GM19372 (cell line): ENCODE results near the gene ZDHHC9.
"Not testable (repeated sequence)": the region's sequence is repeated elsewhere in the genome, so short reads cannot be mapped to it uniquely, and the experiment has no call there.

Source experiments
- ATAC-seq: cut with Tn5 transposase; IDR thresholded peaks from one replicate; pipeline ENCODE4 v1.9.1; 2021; ENCODE audit warnings: mild to moderate bottlenecking, low read depth, moderate library complexity; ENCODE audit not compliant: unreplicated experiment

The ZDHHC9 gene

DNA sequence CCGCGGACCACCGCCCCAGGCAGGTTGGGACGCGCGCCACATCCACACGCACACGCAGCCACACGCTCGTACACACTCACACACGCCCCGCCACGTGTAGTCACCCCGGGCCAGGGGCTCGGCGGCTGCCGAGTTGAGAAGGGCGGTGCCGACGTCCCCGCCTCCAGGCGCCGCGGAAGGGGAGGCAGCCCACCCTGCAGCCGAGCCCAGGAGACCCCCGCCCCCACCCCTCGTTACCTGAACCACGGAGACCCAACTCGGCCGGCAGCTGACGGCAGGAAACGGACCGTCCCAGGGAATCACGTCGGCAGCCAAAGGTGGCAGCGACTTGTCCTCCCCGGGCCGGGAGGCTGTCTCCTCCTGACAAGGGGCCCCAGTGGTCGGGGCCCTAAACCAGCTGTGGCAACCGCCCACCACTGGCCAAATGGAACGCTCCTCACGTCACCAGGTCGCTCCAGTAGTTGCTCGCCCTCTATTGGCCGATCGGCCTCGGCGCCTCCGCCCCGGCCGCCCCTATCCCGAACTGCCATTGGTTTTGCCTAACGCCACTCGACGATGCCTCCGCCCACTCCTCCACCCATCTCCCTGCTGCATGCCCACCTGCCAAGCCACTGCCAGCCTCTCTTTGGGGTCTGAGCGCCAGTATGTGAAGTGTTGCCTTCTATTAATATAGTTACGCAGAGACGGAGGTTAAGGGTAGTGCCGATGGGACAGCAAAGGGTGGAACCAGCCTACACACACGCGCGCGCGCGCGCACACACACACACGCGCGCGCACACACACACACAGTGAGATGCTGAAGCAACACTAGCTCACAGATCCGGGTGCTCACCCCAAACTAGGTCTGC, at the start of gene ZDHHC9:
Gene ZDHHC9, minus strand, starts transcription at position 428 of the 848 bp plus-strand sequence. CDS start 1,941 bp downstream, outside the sequence.
- peak; percentile 98 for ATAC-seq

GRCh38 chrX:129877401-129877800, 33.7 kb upstream of the ZDHHC9 start:
- ATAC-seq, result no peak

- ATAC-seq, result no peak
Measured at GRCh38 chrX:129876771-129877305, 33.2 kb upstream of the ZDHHC9 start.

- ATAC-seq, result no peak
Measured at GRCh38 chrX:129875669-129876068, 32.0 kb upstream of the ZDHHC9 start.

- no peak for ATAC-seq
Measured at GRCh38 chrX:129872524-129872923, 28.8 kb upstream of the ZDHHC9 start.

- not testable (repeated sequence) for ATAC-seq
Measured at GRCh38 chrX:129866321-129866720, 22.6 kb upstream of the ZDHHC9 start.

DNA sequence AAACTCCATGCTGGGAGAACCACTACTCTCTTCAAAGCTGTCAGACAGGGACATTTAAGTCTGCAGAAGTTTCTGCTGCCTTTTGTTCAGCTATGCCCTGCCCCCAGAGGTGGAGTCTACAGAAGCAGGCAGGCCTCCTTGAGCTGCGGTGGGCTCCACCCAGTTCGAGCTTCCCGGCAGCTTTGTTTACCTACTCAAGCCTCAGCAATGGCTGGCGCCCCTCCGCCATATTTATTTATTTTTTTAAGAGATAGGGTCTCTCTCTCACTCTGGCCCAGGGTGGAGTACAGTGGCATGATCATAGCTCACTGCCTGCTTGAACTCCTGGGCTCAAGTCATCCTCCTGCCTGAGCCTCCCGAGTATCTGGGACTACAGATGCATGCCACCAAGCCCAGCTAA, 15.4 kb upstream of the ZDHHC9 start:
- not testable (repeated sequence) for ATAC-seq

- not testable (repeated sequence) for ATAC-seq
Measured at GRCh38 chrX:129851825-129852224, 8.1 kb upstream of the ZDHHC9 start.

DNA sequence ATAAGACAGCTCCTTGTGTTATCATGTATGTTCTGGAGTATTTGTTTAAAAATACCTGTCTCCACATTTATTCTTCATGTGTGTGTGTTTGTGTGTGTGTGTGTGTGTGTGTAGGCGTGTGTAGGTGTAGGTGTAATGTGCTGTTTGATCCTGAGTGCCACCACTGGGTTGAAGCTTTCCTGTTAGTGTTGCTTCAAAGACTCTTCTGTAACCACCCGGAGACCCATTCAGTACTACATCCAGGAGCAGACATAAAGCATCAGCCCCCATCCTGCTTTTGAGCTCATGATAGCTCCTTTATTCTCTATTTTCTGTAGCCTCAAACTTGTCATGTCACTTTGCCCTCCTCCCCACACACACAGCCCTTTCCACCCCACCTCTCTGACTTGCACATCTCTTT, 3.0 kb upstream of the ZDHHC9 start:
- no peak for ATAC-seq

GRCh38 chrX:129845616-129846190, 2.0 kb upstream of the ZDHHC9 start:
- ATAC-seq, result no peak

DNA sequence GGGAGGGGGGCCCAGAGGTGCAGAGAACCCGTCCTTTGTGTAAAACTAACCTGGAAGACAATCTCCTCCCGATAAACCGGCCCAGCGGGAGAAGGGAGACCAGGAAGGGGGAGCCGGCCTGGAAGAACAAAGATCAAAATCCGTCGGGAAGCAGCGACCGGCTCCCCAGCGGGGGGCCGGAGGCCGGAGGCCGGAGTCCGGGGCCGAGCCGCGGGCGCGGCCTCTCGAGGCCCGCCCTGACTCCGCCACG, 552 bp downstream of the ZDHHC9 start:
- ATAC-seq, result no peak

- no peak for ATAC-seq
Measured at GRCh38 chrX:129842510-129843208, 1.0 kb downstream of the ZDHHC9 start.

DNA sequence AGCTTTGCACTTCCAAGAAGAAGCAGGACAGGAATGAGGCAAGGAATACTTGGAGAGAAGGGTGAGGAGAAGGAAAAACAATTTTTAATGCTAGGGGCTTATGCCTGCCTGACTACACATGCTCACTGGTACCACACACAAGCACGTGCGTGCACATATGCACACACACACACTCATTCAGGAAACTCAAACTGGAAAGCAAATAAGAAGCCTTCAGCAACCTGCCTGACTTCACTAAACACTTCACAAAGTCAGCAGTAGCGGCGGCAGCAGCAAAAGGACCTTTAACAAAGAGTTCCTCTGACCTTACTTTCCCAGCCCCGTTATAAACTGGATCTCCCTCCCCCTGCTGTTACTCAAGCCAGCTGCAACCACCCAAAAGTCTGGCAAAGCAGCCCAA, 3.3 kb downstream of the ZDHHC9 start:
- no peak for ATAC-seq

GRCh38 chrX:129836827-129837226, 6.9 kb downstream of the ZDHHC9 start:
- no peak for ATAC-seq

- no peak for ATAC-seq
Measured at GRCh38 chrX:129833153-129833990, 10.3 kb downstream of the ZDHHC9 start.

- ATAC-seq, result no peak
Measured at GRCh38 chrX:129831091-129831885, 12.4 kb downstream of the ZDHHC9 start.

DNA sequence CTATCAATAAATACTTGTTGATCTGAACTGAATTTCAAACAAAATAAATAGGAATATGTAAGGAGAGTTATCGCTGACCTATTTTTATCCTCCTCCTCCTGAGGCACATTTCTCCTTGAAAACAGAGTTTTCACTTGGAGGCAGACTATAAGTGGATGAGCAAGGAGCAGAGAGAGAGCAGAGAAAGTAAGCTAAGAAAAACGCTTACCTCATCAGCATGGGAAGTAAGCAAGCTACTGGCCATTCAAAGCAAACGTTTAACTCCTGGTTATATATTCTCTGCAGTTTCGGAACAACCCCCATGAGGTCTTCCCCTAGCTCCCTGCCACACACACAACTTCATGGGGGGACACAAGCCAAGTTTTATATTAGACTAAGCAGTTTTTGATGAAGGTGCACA, 13.2 kb downstream of the ZDHHC9 start:
- no peak for ATAC-seq

DNA sequence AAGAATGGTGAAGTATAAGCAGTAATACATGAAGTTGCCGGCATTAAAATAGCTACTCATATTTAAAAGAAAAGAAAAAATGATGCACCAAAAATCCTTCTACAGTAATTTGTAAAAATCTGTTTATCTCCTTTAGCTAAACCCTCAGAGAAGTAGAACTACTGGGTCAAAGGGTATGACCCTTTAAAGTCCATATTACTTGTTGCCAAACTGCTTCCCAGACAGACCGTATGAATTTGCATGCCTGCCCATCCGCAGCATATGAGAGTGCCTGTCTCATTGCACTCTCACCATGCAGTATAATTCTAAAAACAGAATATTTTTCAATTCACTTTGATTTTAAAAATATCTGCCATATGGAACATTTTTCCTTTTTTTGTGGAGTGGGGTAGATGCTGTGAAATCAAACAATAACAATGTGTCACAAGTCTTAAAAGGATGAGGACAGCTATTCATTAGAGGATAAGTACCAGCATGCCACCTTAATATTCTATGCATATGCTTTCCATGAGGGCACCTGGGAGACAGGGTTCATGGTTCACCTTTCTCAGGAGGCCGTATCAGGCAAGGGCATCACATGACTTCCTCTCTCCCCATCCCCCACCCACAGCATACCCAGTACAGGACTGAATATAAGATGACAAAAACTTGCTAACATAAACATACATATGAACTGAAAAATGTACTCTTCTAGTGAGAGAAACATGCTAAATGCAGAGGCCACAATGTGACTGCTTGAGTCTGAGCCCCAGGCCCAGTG, 17.8 kb downstream of the ZDHHC9 start:
- ATAC-seq, result no peak

DNA sequence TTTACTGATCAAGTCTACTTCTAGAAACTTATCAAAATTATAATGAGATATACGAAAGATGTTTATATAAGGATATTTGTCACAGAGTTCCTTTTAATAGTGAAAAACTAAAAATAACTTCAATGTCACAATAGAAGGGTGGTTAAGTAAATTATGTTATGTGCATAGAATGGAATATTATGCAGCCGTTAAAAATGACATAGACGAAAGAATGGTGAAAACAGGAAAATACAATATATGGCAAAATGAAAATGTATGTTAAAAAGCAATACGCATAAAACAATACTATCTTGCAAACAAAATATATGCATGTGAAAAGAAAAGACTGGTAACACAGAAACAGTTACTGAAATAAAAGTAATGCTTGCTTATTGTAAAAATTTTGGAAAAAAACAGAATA, 19.1 kb downstream of the ZDHHC9 start:
- ATAC-seq, result no peak
